Globus pallidus (tissue), 1 donor: ENCODE results near the gene AKR1D1.

Source experiments
- DNase-seq: peaks from one replicate; pipeline ENCODE4 v3.0.0-alpha.2; 2015; ENCODE audit warnings: low spot score

AKR1D1 gene

DNA sequence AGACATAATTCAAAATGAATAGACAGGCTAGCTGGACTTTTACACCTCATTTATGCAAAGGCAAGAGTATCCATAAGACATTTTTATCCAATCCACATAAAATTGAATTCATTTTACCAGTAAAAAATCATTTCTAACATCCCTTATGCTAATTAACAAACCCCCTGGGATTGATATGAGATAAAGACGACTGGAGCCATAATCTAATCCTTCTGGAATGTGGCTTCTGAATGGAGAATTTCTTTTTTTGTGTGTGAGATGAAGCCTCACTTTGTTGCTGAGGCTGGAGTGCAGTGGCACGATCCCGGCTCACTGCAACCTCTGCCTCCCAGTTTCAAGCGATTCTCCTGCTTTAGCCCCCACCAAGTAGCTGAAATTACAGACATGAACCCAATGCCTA, 90.4 kb downstream of the AKR1D1 start:
- DNase-seq = no peak

DNA sequence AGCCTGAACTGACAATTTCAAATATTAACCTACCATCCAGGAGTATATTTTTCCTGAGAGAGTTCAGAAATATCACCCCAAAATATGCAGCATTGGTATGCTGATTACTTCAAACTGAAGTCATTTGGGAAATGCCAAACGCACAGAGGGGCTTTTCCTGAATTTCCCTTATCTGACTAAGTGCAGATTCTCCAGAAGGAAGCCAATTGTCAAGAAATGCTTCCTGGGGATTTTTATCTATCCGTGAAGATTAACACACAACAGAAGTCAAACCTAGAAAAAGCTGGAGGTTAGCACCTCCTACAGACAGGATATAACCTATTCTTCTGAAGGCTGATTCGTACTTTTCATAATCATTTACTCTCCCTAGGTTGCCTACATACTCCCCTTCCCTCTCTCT, 91.0 kb downstream of the AKR1D1 start:
- no peak for DNase-seq

DNA sequence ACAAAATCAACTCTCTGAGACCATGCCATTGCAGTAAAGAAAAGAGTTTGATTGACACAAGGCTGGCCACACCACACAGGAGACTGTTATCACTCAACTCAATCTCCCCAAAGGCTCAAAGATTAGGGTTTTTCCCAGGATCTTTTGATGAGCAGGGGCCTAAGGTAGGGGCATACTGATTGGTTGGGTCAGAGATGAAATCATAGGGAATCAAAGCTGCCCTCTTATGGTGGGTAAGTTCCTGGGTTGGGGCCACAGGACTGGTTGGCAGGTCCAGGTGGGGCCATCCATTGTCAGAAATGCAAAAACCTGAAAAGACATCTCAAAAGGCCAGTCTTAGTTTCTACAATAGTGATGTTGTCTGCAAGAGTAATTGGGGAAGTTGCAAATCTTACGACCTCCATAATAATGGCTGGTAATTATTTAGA, 91.6 kb downstream of the AKR1D1 start:
- no peak for DNase-seq
